Activated CD4-positive, alpha-beta T cell treated with anti-CD3 and anti-CD28 coated beads for 36 hours (primary cell): ENCODE results near the gene HOXA9. TPM values are rescaled to one million over a fixed set of nuclear protein-coding genes. Genes with fewer than 3 reads are reported as not detected.

ENCODE experiments used
- ATAC-seq: fragments of 200-7000 bp; cut with Tn5 transposase; one replicate; pipeline ENCODE4 v1.10.0; 2021; ENCODE audit warnings: mild to moderate bottlenecking, moderate library complexity
- CTCF ChIA-PET: fragments of 350-600 bp; sonication (Branson Sonifier 250); formaldehyde crosslinking; loops from one replicate; lab custom pipeline; 2021; ENCODE audit warnings: antibody characterized with exemption; lab: Charles Lee
- POLR2A ChIA-PET: fragments of 350-600 bp; sonication (Branson Sonifier 250); formaldehyde crosslinking; loops from one replicate; lab custom pipeline; 2021; ENCODE audit warnings: antibody characterized with exemption, inconsistent platforms; lab: Charles Lee
- DNase-seq: peaks from one replicate; pipeline ENCODE4 v3.0.0-alpha.2; 2020
- H3K27ac Mint-ChIP-seq: one replicate; pipeline ENCODE4 v1.8.0; 2021; ENCODE audit warnings: mixed read lengths
- H3K27me3 Mint-ChIP-seq: one replicate; pipeline ENCODE4 v1.8.0; 2021; ENCODE audit warnings: mixed read lengths
- H3K36me3 Mint-ChIP-seq: one replicate; pipeline ENCODE4 v1.8.0; 2021; ENCODE audit warnings: low read depth, mixed read lengths
- H3K4me1 Mint-ChIP-seq: one replicate; pipeline ENCODE4 v1.8.0; 2021; ENCODE audit warnings: mixed read lengths
- H3K4me3 Mint-ChIP-seq: one replicate; pipeline ENCODE4 v1.8.0; 2021; ENCODE audit warnings: mild to moderate bottlenecking, moderate library complexity, mixed read lengths
- H3K9me3 Mint-ChIP-seq: one replicate; pipeline ENCODE4 v1.8.0; 2021; ENCODE audit warnings: low read depth, mixed read lengths
- intact Hi-C, 2 experiments: fragments of 100-400 bp; cut with DNase I in 1 of 2; cut with micrococcal nuclease in 1 of 2; formaldehyde crosslinking; loops; one replicate each; pipeline versions ENCODE4 v1.14.2 to v1.15.1; 2022 to 2024; cut with DNase I, micrococcal nuclease
- total RNA-seq, 2 experiments: library from RNA; stranded (reverse); gene quantifications; one replicate each; pipeline ENCODE4 v1.2.3, GENCODE V29; 2021

HOXA9 gene
- total RNA-seq, 2 experiments from 2014 or later: not detected

- no peak overlapping the region for H3K4me3 Mint-ChIP-seq
- ChIA-PET CTCF (interaction anchor here (0.7 to 3.1 kb wide), 7 partner anchors 11 to 37 kb away, joined by 3 to 18 read pairs (median 3); no protein-coding TSS in a partner anchor), POLR2A (no interaction called here)
- peaks cover 78% of the 10 kb centered on the region for H3K27me3 Mint-ChIP-seq
- intact Hi-C loops: no loop called here
- peaks cover 19% of the 10 kb centered on the region for H3K4me1 Mint-ChIP-seq
- no peak overlapping the region for H3K27ac Mint-ChIP-seq
- no peaks in the 10 kb centered on the region for H3K9me3 Mint-ChIP-seq
- ATAC-seq (no peak), DNase-seq (no peak)
- no peaks in the 10 kb centered on the region for H3K36me3 Mint-ChIP-seq
Measured at GRCh38 chr7:27207348-27207985, 42.1 kb upstream of the HOXA9 start.

- intact Hi-C loops: loop anchor here in 1 of 2 experiments (2.0 kb wide), 1 partner anchor 39 kb away; no protein-coding TSS in a partner anchor
- POLR2A ChIA-PET: no interaction called here
- CTCF ChIA-PET: interaction anchor here (0.8 to 3.1 kb wide), 6 partner anchors 9 to 46 kb away, joined by 3 to 18 read pairs (median 4); partner anchors contain the start of gene HOXA11
Measured at GRCh38 chr7:27205325-27206280, 40.3 kb upstream of the HOXA9 start.

GRCh38 chr7:27204851-27205322 lies 39.5 kb upstream of the HOXA9 start:
- no peak for ATAC-seq
- ChIA-PET POLR2A (no interaction called here), CTCF (interaction anchor here (0.8 to 1.5 kb wide), 5 partner anchors 9 to 45 kb away, joined by 3 to 6 read pairs (median 3); partner anchors contain the start of gene HOXA11)
- H3K27ac Mint-ChIP-seq: no peak overlapping the region
- no peak for DNase-seq
- no peak overlapping the region for H3K4me3 Mint-ChIP-seq
- H3K9me3 Mint-ChIP-seq: no peaks in the 10 kb centered on the region
- H3K36me3 Mint-ChIP-seq: no peaks in the 10 kb centered on the region
- intact Hi-C loops: loop anchor here (2.0 to 5.0 kb wide), 2 partner anchors 38 to 40 kb away; partner anchors contain the start of gene HOXA9 (in 1 of the 2)
- peaks cover 79% of the 10 kb centered on the region for H3K27me3 Mint-ChIP-seq
- H3K4me1 Mint-ChIP-seq: peaks cover 28% of the 10 kb centered on the region

More at GRCh38 chr7:27205325-27206280, 40.3 kb upstream of the HOXA9 start:
- Mint-ChIP-seq H3K36me3 (no peaks in the 10 kb centered on the region), H3K4me3 (no peak overlapping the region), H3K4me1 (peaks cover 27% of the 10 kb centered on the region), H3K27ac (no peak overlapping the region), H3K27me3 (peaks cover 82% of the 10 kb centered on the region), H3K9me3 (no peaks in the 10 kb centered on the region)
- DNase-seq: no peak
- no peak for ATAC-seq

GRCh38 chr7:27203964-27204594 lies 38.7 kb upstream of the HOXA9 start:
- POLR2A ChIA-PET: no interaction called here
- CTCF ChIA-PET: interaction anchor here (1.0 to 1.5 kb wide), 4 partner anchors 8 to 44 kb away, joined by 3 to 6 read pairs (median 4); partner anchors contain the start of gene HOXA11
- intact Hi-C loops: loop anchor here (2.0 to 5.0 kb wide), 2 partner anchors 37 to 41 kb away; partner anchors contain the start of gene HOXA9 (in 1 of the 2)
- Mint-ChIP-seq H3K9me3 (no peaks in the 10 kb centered on the region), H3K27ac (no peak overlapping the region), H3K4me3 (no peak overlapping the region), H3K4me1 (peaks cover 29% of the 10 kb centered on the region), H3K27me3 (peaks cover 77% of the 10 kb centered on the region), H3K36me3 (no peaks in the 10 kb centered on the region)
- ATAC-seq (no peak), DNase-seq (no peak)

- intact Hi-C loops: loop anchor here in 1 of 2 experiments (5.0 kb wide), 1 partner anchor 36 kb away; the partner anchor contains the start of gene HOXA9
- no peak for DNase-seq
- Mint-ChIP-seq H3K27me3 (peaks cover 76% of the 10 kb centered on the region), H3K4me3 (no peak overlapping the region), H3K36me3 (no peaks in the 10 kb centered on the region), H3K27ac (no peak overlapping the region), H3K9me3 (no peaks in the 10 kb centered on the region), H3K4me1 (peaks cover 31% of the 10 kb centered on the region)
- CTCF ChIA-PET: interaction anchor here (0.7 to 1.4 kb wide), 2 partner anchors 8 to 12 kb away, joined by 3 read pairs; no protein-coding TSS in a partner anchor
- ATAC-seq: no peak
- POLR2A ChIA-PET: no interaction called here
Measured at GRCh38 chr7:27203365-27203953, 38.1 kb upstream of the HOXA9 start.

- intact Hi-C loops: loop anchor here in 1 of 2 experiments (5.0 kb wide), 1 partner anchor 35 kb away; the partner anchor contains the start of gene HOXA9
- Mint-ChIP-seq H3K27ac (no peak overlapping the region), H3K27me3 (peaks cover 79% of the 10 kb centered on the region), H3K4me1 (peaks cover 31% of the 10 kb centered on the region), H3K4me3 (no peak overlapping the region), H3K36me3 (no peaks in the 10 kb centered on the region), H3K9me3 (no peaks in the 10 kb centered on the region)
- ChIA-PET CTCF (interaction anchor here (0.7 to 1.4 kb wide), 2 partner anchors 9 to 12 kb away, joined by 3 read pairs; no protein-coding TSS in a partner anchor), POLR2A (interaction anchor here (0.6 kb wide), 2 partner anchors 669 to 1708 kb away, joined by 5 read pairs; no protein-coding TSS in a partner anchor)
- ATAC-seq (no peak), DNase-seq (no peak)
Measured at GRCh38 chr7:27202862-27203134, 37.5 kb upstream of the HOXA9 start.

- ATAC-seq (no peak), DNase-seq (no peak)
- Mint-ChIP-seq H3K36me3 (no peaks in the 10 kb centered on the region), H3K4me3 (no peak overlapping the region), H3K27ac (no peak overlapping the region), H3K9me3 (no peaks in the 10 kb centered on the region), H3K27me3 (peaks cover 80% of the 10 kb centered on the region), H3K4me1 (peaks cover 31% of the 10 kb centered on the region)
- ChIA-PET CTCF (interaction anchor here (1.4 kb wide), 1 partner anchor 10 kb away, joined by 3 read pairs; no protein-coding TSS in a partner anchor), POLR2A (interaction anchor here (0.6 kb wide), 2 partner anchors 669 to 1707 kb away, joined by 5 read pairs; no protein-coding TSS in a partner anchor)
- intact Hi-C loops: loop anchor here in 1 of 2 experiments (5.0 kb wide), 1 partner anchor 35 kb away; the partner anchor contains the start of gene HOXA9
Measured at GRCh38 chr7:27202018-27202861, 36.9 kb upstream of the HOXA9 start.

GRCh38 chr7:27201580-27202017 lies 36.3 kb upstream of the HOXA9 start:
- ATAC-seq (no peak), DNase-seq (no peak)
- H3K27me3 Mint-ChIP-seq: peaks cover 76% of the 10 kb centered on the region
- ChIA-PET POLR2A (no interaction called here), CTCF (interaction anchor here (0.6 to 1.1 kb wide), 2 partner anchors 8 to 335 kb away, joined by 4 to 7 read pairs; no protein-coding TSS in a partner anchor)
- peaks cover 31% of the 10 kb centered on the region for H3K4me1 Mint-ChIP-seq
- no peaks in the 10 kb centered on the region for H3K36me3 Mint-ChIP-seq
- H3K27ac Mint-ChIP-seq: no peak overlapping the region
- no peak overlapping the region for H3K4me3 Mint-ChIP-seq
- intact Hi-C loops: loop anchor here in 1 of 2 experiments (2.0 to 5.0 kb wide), 2 partner anchors 15 to 34 kb away; partner anchors contain the start of gene HOXA9
- H3K9me3 Mint-ChIP-seq: no peaks in the 10 kb centered on the region

GRCh38 chr7:27200761-27201579 lies 35.6 kb upstream of the HOXA9 start:
- Mint-ChIP-seq H3K4me3 (peak overlapping the region; percentile 54), H3K4me1 (peaks cover 29% of the 10 kb centered on the region), H3K27ac (no peak overlapping the region), H3K9me3 (no peaks in the 10 kb centered on the region), H3K36me3 (no peaks in the 10 kb centered on the region), H3K27me3 (peaks cover 75% of the 10 kb centered on the region)
- POLR2A ChIA-PET: no interaction called here
- CTCF ChIA-PET: interaction anchor here (0.6 to 1.1 kb wide), 2 partner anchors 9 to 335 kb away, joined by 4 to 7 read pairs; no protein-coding TSS in a partner anchor
- DNase-seq (no peak), ATAC-seq (peak; percentile 44)
- intact Hi-C loops: loop anchor here in 1 of 2 experiments (2.0 to 5.0 kb wide), 2 partner anchors 14 to 34 kb away; partner anchors contain the start of gene HOXA9
